Measurements from ENCODE around the gene ADGRV1.

ADGRV1 gene

GRCh38 chr5:90877049-90877448, 318.5 kb downstream of the ADGRV1 start (continued):
- TF ChIP-seq KLF10 (tag by site-specific recombination; IDR thresholded peaks at IDR 0.05) (no peak), ZBTB7A (tag by site-specific recombination; IDR thresholded peaks at IDR 0.05; ENCODE audit: low read depth) (no peak), GLI2 (tag by site-specific recombination; IDR thresholded peaks at IDR 0.05; ENCODE audit: borderline replicate concordance, low read depth) (no peak), ZBTB6 (tag by site-specific recombination; IDR thresholded peaks at IDR 0.05) (no peak), SP7 (tag by site-specific recombination; IDR thresholded peaks at IDR 0.05) (no peak), ZNF658 (tag by site-specific recombination; IDR thresholded peaks at IDR 0.05) (no peak), ZNF37A (tag by site-specific recombination; IDR thresholded peaks at IDR 0.05) (no peak)

GRCh38 chr5:90878081-90878480, 319.5 kb downstream of the ADGRV1 start:
- no peak overlapping the region for H3K27ac ChIP-seq (ENCODE audit: extremely low read depth, low read depth, low read length)
- TF ChIP-seq ZNF140 (tag by site-specific recombination; IDR thresholded peaks at IDR 0.05): no peak
- no peak for TF ChIP-seq ZNF112 (tag by site-specific recombination; IDR thresholded peaks at IDR 0.05)
- no peak for TF ChIP-seq ZNF449 (tag by site-specific recombination; IDR thresholded peaks at IDR 0.05)
- TF ChIP-seq ZSCAN16 (tag by site-specific recombination; IDR thresholded peaks at IDR 0.05): no peak
- no peak for TF ChIP-seq ZNF324 (tag by site-specific recombination; IDR thresholded peaks at IDR 0.05)
- no peak for TF ChIP-seq OVOL3 (tag by site-specific recombination; IDR thresholded peaks at IDR 0.05)
- TF ChIP-seq ZNF658 (tag by site-specific recombination; IDR thresholded peaks at IDR 0.05): no peak
- no peak for TF ChIP-seq PRDM6 (tag by site-specific recombination; IDR thresholded peaks at IDR 0.05)
- TF ChIP-seq ZNF2 (tag by site-specific recombination; IDR thresholded peaks at IDR 0.05): no peak
- TF ChIP-seq KLF17 (tag by site-specific recombination; IDR thresholded peaks at IDR 0.05): no peak
- TF ChIP-seq ZBTB8A (tag by site-specific recombination; IDR thresholded peaks at IDR 0.05): no peak
- TF ChIP-seq RBAK (tag by site-specific recombination; IDR thresholded peaks at IDR 0.05): no peak
- no peak for TF ChIP-seq ZFP69B (tag by site-specific recombination; IDR thresholded peaks at IDR 0.05)
- TF ChIP-seq ZNF239 (tag by site-specific recombination; IDR thresholded peaks at IDR 0.05): no peak
- no peak for TF ChIP-seq ZNF548 (tag by site-specific recombination; IDR thresholded peaks at IDR 0.05)
- TF ChIP-seq HOXC10 (CRISPR knock-in tag; IDR thresholded peaks at IDR 0.05): no peak
- no peak for TF ChIP-seq ZNF654 (tag by site-specific recombination; IDR thresholded peaks at IDR 0.05; ENCODE audit: low read depth)
- TF ChIP-seq ZNF596 (tag by site-specific recombination; IDR thresholded peaks at IDR 0.05): no peak
- no peaks in the 10 kb centered on the region for H3K9me3 ChIP-seq (ENCODE audit: control insufficient read depth, insufficient read depth, low read depth, low read length)
- H3K4me3 ChIP-seq (ENCODE audit: low read depth, low read length): no peak overlapping the region
- H3K4me1 ChIP-seq (ENCODE audit: control insufficient read depth, insufficient read depth, low read length): no peaks in the 10 kb centered on the region
- H3K36me3 ChIP-seq (ENCODE audit: control insufficient read depth in 2 of 2, insufficient read depth in 1 of 2, low read length in 2 of 2): no peaks in the 10 kb centered on the region; a peak in 1 of 3 replicates
- ChIA-PET CTCF (interaction anchor here (0.9 kb wide), 1 partner anchor 541 kb away, joined by 3 read pairs; no protein-coding TSS in a partner anchor), POLR2A (no interaction called here)
